Skin of body (tissue), 2 donors: ENCODE results near the gene KLK15. TPM values are rescaled to one million over a fixed set of nuclear protein-coding genes. Genes with fewer than 3 reads are reported as not detected.

Experiments
- DNase-seq: peaks from one replicate; lab custom pipeline; 2025; lab: John Stamatoyannopoulos, UW
- total RNA-seq: library from RNA; depleted of rRNA; stranded (reverse); fragments of >200 nt; gene quantifications from one replicate; pipeline ENCODE4 v1.2.3, GENCODE V29; 2014

Gene KLK15
- total RNA-seq, 1 donor from 2014 or later: not detected

DNA sequence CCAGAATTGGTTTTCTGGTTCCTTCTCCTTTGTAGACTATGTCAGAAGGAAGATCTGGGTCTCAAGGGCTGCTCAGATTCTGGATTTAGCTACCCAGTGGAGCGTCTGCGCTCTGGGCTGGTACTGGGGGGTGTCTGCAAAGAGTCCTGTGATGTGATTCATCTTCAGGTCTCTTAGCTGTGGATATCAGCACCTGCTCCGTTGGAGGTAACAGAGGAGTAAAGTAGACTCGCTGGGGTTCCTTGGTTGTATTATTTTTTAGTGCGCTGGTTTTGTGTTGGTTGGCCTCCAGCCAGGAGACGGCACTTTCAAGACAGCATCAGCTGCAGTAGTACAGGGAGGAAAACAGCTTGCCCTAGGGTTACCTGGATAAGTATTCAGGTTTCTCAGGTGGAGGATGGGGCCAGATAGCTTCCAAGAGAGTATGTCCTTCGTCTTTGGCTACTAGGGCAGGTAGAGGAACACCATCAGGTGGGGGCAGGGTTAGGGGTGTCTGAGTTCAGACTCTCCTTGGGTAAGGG is 10.4 kb upstream of the KLK15 start:
- DNase-seq: no peak

DNA sequence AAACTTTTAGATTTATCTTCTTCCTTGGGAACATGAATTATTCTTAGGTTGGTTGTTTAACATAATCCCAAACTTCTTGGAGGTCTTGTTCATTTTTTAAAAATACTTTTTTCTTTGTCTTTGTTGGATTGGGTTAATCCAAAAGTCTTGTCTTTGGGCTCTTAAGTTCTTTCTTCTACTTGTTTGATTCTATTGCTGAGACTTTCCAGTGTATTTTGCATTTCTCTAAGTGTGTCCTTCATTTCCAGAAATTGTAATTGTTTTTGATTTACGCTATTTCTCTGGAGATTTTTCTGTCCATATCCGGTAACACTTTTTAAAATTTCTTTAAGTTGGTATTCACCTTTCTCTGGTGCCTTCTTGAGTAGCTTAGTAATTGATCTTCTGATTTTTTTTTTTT is 9.8 kb upstream of the KLK15 start:
- DNase-seq: no peak

DNA sequence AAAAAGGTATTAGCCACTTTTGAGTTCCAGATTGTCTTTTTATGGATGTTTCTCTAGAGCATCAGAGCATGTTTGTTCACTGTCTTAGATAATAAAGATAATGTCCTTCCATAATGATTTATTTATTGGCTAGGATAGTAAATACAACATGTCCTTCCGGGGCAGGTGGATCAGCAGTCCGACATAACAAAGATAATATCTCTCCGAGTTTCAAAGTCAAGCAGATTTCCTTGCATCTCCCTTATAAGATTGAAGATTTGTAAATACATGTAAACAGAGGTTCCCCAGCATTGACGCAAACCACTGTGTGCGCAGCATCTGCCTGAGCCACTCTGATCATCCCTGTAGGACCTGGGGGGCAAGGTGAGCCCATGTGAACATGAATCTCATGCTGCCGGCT is 8.8 kb upstream of the KLK15 start:
- no peak for DNase-seq

GRCh38 chr19:50839712-50840655 is 6.6 kb upstream of the KLK15 start:
- DNase-seq: no peak

- no peak for DNase-seq
Observed at GRCh38 chr19:50838239-50838638, 4.9 kb upstream of the KLK15 start.

GRCh38 chr19:50837300-50837699 is 3.9 kb upstream of the KLK15 start:
- no peak for DNase-seq

DNA sequence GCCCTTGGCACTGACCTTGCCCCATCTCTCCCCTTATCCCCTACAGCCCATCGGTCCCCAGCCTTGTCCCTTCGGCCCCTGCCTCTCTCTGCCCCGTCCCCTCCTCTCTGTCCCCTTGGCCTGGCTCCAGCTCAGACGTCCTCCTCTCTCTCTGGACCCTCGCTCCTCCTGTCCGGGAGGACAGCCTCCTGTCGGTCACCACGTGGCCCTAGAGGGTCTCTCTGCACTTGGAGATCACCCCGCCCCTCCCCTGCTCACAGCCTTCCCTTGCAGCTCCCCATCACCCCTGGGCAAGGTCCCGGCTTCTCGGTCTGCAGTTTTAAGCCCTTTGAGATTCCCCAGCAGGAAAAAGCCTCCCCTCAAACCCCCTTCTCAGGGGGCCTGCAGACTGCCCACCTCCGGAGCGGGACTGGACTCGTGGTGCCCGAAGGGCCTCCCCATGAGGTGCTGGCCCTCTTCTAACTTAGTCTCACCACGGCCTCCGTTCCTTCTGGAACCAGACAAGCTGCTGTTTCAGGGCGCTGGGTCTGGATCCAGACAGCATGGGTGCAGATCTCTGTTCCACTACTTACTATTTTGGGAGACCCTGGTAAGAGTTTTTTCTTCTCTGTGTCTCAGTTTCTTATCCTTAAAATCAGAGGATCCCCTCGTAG is 3.3 kb upstream of the KLK15 start:
- DNase-seq: no peak

- no peak for DNase-seq
Observed at GRCh38 chr19:50835785-50836542, 2.6 kb upstream of the KLK15 start.

GRCh38 chr19:50835103-50835784 is 1.9 kb upstream of the KLK15 start:
- no peak for DNase-seq

DNA sequence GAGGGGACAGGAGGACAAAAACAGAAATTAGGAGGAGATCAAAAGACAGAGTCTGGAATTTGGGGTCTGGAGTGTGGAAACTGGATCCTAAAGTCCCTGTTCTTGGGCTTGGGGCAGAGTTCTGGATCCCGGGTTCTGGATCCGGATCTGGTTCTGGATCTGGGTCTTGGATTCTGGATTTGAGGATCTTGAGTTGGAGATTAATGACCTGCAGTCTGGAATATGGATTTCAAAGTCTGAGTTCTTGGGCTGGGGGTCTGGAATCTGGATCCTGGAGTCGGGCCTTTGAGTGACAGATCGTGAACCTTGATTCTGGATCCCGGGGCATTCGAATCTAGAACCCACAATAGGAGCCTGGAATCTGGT is 411 bp upstream of the KLK15 start:
- DNase-seq: no peak

GRCh38 chr19:50832666-50833065 is 708 bp downstream of the KLK15 start:
- no peak for DNase-seq

DNA sequence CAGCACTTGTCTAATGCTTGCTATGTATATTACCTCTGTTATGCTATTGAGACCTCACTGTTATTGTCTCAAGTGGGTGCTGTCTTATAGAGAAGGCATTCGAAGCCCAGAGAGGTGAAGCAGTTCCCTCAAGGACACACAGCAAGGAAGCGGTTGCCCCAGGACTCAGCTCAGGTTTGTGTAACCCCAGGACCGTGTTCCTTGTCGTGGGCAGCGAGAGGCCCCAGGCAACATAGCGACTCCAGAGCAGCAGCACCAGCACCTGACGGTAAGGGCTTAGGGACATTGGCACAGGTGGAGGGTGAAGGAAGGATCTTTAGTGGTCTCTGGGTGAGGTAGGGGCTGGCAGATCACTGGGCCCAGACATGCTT is 2.4 kb downstream of the KLK15 start:
- DNase-seq: no peak

DNA sequence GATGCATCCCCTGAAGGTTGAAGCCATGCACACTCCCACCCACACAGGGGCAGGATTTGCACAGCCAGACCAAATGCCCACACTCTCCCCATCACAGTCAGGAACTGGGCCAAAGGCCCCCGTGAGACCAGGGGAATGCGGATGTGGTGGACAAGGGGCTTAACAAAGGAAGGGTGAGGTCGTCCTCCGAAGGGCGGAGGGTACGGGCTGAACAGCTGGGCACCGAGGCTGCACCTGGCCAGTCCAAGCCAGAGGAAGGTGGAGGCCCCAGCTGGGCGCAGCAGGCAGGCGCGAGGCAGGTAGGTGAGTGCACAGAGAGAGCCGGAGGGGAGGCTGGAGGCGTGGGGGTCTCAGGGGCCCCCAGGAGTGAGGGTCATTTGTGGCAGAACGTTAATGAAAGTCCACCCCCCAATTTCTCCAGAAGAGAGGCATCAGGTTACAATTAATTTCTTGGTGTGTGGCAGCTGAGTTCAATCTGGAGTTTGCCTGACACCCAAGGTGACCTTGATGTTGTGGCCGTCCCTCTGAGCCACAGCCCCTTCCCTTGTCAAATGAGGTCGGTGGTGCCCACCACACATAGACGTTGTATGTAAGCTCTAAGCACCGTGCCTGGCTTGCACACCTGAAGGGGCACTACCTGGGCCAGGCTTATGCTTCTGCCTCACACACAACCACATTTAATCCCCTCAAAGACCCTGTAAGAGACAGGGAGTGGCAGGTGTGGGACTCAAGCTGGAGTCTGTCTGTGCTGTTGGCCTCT is 2.9 kb downstream of the KLK15 start:
- DNase-seq: no peak

DNA sequence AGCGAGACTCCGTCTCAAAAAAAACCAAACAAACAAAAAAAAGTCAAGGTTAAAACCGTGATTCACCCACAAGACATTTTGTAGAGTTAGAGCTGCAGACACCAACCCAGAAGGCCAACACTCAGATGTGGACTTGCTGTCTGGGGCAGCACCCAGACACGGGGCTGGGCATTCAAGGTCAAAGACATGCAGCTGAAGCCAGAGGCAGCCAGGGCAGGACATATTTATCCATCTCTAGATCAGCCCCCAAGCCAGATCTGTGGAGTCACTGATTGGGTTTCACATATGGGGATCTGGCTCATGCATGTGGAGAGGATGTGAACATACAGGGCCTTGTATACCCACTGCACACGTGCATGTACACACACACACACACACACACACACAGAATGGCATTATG is 3.6 kb downstream of the KLK15 start:
- DNase-seq: no peak

DNA sequence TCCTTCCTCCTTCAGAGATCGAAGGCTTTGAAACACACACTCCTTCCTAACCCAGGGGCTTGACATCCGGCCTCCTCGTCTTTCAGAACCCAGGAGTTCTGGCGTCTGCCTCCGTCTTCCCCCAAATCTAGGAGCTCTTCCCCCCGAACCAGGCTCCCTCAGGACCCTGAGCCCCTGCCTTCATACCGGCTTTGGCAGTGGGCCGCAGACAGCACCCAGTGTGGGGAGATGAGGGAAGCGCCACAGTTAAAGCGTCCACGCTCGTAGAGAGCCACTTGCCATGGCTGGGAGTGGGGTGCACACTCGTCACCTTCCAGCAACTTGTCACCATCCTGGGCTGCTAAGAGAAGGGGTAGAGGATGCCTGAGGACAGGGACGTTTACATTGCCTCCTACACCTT is 5.9 kb downstream of the KLK15 start:
- no peak for DNase-seq

DNA sequence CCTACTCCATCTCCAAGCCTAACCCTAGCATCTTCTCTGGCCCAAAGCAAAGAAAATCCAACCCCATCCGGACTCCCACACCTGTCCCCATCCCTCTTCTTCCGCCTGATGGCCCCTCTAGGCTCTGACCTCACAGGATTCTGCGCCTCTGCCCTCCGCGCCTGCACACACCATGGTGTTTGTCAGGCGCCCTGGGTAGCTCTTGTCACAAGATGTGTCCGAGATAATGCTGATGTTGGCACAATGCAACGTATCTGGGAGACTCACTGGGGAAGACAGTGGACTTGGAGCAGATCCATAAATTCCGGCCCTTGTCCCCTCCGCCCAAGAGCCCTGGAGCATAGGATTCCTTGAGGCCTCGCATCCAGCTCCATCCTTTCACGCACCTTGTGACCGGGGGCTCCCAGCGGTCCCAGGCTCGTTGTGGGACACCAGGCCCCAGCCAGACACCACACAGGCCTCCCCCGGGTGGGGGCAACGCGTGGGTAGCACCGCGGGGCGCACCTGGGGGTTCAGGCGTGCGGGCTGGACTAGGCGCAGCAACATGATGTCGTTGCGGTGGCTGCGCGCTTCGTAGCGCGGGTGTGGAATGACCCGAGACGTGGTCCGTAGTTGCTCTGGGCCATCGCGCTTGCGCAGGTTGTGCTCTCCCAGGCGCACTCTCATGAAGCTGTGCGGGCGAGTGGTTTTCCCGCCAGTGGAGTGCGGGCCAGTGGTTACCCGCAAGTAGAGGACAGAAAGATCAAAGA is 6.7 kb downstream of the KLK15 start:
- no peak for DNase-seq

DNA sequence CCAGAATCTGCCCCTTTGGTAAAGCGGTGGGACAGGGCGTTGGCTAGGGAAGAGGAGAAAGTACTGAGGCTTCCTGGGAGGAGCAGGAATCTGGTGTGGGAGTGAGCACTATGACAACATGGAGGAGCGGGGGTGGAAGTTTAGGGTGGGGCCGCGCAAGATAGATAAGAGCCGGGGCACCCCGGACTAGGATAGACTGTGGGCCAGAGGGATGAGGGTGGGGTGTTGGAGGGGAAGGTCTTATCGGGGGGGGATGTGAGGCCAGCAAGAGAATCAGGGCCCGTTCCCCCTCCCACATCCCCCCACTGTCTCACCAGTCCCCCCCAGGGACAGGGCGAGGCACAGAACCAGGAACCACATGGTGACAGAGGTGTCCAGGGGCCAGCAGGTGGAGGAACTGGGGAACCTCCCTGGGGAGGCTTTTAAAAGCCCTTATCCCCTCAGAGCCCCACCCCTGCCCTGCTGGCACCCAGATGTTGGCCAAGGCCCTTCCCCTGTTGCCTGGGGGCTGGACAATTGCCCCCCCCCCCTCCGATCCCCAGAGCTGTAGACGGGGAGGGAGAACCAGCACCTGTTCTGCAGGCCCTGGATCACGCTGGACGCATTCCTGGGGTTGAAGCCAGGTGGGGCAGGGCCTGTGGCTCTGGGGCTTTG is 9.9 kb downstream of the KLK15 start, which contains the start of gene KLK1:
Gene KLK1, minus strand, starts transcription at position 399 of the 654 bp plus-strand sequence. Its CDS starts 39 bp downstream, at position 360.
- DNase-seq: no peak

DNA sequence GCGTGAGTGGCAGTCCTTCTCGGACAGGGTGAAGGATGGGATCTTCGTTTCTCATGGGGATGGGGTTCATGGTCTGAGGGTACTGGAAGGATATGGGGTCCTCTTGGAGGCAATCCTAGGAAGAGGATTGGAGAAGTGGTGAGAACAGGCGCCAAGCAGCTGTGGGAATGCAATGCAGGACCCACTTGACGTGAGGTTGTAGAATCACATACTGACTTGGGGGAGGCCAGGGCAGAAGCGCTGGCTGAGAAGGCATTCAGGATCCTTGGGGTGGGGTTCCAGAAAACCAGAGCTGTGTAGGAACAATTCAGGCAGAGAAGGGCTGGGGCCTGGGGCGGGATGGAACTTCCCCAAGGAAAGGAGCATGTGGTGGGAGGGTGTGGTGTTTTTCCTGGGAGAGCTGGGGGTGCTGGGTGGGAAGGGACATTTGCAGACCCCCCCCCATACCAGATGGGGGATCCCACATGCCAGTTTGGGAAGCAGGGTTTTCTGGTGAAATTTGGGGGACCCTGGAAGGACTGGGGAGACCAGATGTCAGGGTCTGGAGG is 10.6 kb downstream of the KLK15 start:
- DNase-seq: no peak

GRCh38 chr19:50821622-50822021 is 11.8 kb downstream of the KLK15 start:
- DNase-seq: no peak
